ENCODE measurements around the gene EPHB2.
"Not testable (repeated sequence)": the region's sequence is repeated elsewhere in the genome, so short reads cannot be mapped to it uniquely, and the experiment has no call there.

Gene EPHB2

DNA sequence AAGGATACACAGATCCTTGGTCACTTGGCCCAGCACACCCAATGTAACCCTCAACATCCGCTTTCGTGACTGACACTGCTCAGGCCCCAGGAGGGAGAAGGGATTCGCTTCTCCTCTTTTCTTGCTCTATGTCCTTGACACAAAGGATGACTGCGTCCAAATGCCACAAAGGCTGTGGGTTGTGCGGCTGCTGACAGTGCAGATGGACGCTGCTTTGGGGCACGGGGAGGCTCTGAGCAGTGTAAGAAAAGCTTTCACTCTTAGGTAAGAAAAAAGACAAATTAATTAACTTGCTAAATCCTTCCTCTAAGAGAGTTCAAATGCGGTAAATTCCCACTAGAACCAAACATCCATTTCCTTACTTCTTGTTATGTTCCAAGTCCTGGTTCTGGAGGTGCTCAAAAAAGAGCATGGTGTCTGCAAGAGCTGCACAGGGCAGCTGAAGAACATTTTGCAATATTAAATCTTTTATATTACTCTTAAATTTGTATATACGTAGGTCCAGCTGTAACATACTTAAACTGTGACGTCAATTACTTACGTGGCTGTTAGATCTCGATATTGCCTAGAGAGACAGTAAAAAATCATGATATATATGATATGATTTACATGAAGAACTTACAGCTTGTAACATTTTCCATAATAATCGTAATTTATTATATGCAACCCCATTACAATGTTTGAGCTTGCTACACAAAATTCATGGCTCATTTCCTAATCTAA is 19.4 kb upstream of the EPHB2 start:
- ATAC-seq: no peak

DNA sequence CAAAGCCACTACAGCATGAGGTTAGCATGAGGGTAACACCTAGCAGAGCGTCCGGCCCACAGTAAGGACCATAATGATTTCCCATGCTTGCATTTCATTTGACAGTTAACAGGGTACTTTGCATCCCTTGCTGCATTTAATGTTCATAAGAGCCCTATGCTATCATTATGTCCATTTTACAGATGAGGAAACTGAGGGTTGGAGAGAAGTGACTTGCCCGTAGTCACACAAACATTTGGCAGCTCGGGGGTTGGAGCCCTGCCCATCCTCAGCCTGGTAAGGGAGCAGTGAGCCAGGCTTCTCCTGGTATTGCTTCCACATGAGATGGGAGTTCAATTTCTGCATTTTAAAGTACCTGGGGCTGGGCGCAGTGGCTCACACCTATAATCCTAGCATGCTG is 16.5 kb upstream of the EPHB2 start:
- ATAC-seq: no peak

DNA sequence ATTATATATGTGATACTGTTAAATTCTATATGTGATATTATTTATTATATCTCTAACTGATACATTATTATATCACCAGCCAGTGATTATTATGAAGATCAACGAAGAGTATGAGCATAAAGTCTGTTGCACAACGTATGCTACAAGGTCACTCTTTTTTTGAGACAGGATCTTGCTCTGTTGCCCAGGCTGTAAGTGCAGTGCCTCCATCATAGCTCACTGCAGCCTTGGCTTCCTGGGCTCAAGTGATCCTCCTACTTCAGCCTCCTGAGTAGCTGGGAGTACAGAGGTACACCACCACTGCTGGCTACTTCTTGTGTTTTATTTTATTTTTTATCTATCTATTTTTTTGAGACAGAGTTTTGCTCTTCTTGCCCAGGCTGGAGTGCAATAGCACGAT is 14.0 kb upstream of the EPHB2 start:
- ATAC-seq: no peak

DNA sequence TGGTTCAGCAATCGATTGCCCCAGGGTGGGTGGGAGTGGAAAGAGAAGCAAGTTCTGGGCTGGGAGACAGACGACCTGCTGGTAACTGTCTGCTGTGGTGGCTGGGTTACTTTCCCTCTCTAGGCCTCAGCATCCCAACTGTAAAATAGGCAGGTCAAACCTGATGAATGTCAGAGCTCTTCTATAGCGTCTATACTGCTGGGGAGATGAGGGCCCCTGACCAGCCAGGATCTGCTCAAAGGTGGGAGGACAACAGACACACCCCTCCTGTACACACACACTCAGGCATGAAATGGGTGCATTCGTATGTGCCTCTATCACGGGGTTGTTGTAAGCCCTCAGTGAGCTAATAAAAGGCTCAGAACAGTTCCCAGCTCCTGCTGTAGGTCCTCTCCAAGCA is 12.7 kb upstream of the EPHB2 start:
- ATAC-seq: no peak

- no peak for ATAC-seq
Measured at GRCh38 chr1:22699681-22700520, 10.7 kb upstream of the EPHB2 start.

- ATAC-seq: no peak
Measured at GRCh38 chr1:22702296-22703085, 8.1 kb upstream of the EPHB2 start.

GRCh38 chr1:22704440-22705067 is 6.1 kb upstream of the EPHB2 start:
- ATAC-seq: peak; percentile 83 to 97

DNA sequence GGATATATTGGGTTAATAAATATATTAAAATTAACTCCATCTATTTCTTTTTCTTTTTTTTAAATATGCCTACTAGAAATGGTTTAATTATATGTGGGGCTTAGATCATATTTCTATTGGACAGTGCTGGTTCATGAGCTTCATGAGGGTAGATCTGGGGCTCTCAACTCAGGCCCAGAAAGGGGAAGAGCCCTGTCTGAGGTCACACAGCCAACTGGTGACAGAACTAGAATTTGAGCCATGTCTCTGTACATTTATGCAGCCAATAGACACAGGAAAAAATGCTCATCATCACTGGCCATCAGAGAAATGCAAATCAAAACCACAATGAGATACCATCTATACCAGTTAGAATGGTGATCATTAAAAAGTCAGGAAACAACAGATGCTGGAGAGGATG is 5.1 kb upstream of the EPHB2 start:
- no peak for ATAC-seq

DNA sequence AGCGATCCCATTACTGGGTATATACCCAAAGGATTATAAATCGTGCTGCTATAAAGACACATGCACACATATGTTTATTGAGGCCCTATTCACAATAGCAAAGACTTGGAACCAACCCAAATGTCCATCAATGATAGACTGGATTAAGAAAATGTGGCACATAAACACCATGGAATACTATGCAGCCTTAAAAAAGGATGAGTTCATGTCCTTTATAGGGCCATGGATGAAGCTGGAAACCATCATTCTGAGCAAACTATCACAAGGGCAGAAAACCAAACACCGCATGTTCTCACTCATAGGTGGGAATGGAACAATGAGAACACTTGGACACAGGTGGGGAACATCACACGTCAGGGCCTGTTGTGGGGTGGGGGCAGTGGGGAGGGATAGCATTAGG is 4.5 kb upstream of the EPHB2 start:
- ATAC-seq: not testable (repeated sequence)

GRCh38 chr1:22708777-22709176 is 1.9 kb upstream of the EPHB2 start:
- no peak for ATAC-seq

DNA sequence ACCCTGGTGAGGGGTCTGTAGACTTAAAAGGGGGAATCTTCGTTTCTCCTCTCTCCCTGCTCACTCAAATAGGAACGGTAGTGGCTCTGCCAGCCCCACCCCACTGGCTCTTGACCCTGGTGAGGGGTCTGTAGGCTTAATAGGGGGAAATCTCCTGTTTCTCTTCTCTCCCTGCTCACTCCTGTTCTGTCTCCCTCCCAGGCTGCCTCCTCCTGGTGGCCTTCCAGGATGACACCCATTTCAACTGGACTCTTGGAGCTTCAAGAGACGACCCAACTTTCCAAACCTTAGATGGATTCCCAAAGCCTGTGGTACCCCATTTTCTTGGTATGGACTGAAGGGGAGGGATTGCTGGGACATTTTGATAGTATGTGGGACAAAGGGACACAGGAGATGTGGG is 1.4 kb upstream of the EPHB2 start:
- ATAC-seq: no peak

GRCh38 chr1:22709891-22710700 is 543 bp upstream of the EPHB2 start:
- ATAC-seq: no peak

GRCh38 chr1:22711071-22711470 is 432 bp downstream of the EPHB2 start:
- ATAC-seq: no peak

GRCh38 chr1:22711591-22712501 is 1.2 kb downstream of the EPHB2 start:
- no peak for ATAC-seq

DNA sequence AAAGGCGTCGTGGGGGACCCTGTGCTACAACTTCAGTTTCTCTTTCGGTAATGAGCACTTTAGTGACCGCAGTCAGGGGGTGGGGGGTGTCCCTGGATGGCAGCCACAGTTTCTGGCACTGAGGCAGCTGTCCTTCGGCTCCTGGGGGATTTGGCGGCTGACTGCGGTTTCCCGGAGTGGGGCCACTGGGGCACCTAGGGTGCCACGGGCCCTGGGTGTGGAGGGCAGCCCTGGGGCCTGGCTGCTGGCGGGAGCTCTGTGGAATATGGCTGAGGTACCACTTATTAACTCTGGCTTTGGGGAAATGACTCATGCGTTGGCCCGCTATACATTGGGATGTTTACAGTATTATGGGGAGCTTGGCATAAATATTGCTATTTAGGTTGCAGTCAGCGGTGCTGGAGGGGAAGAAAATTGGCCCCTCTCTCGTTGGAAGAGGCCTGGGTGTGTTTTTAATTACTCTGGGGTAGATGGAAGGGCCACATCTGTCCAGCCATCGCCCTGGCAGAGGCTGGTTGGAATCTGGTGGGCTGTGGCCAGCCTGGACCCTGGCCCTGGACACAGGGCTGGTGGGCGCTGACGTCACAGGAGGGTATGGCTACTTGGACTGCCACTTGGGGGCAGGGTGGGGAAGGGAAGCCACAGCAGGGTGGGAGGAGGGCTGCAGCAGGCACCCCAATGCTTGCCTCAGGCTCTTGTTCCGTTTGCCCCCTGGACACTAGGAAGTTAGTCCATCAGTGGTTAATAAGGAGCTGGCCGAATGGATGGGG is 2.0 kb downstream of the EPHB2 start:
- peak; percentile 37 to 41 for ATAC-seq

GRCh38 chr1:22714455-22714854 is 3.8 kb downstream of the EPHB2 start:
- no peak for ATAC-seq

- ATAC-seq: no peak
Measured at GRCh38 chr1:22717037-22717760, 6.6 kb downstream of the EPHB2 start.

- ATAC-seq: no peak
Measured at GRCh38 chr1:22721122-22721873, 10.7 kb downstream of the EPHB2 start.
